LoVo (cell line): ENCODE measurements around the gene COL11A2.
A peak's percentile ranks its signal among the peaks of the same experiment; 100 is the strongest.

Experiments used
- DNase-seq: peaks from one replicate; pipeline ENCODE4 v3.0.0-alpha.2; 2016; ENCODE audit warnings: low spot score

The COL11A2 gene

GRCh38 chr6:33206027-33206863, 14.0 kb upstream of the COL11A2 start:
- DNase-seq: no peak

GRCh38 chr6:33205191-33206026, 13.1 kb upstream of the COL11A2 start:
- DNase-seq: peak; percentile 44

GRCh38 chr6:33204415-33205190, 12.3 kb upstream of the COL11A2 start, which contains the start of gene HSD17B8:
Gene HSD17B8 (plus strand): TSS chr6:33204655. CDS start chr6:33204669, 14 bp downstream.
- peak; percentile 75 for DNase-seq

GRCh38 chr6:33204165-33204414, 11.8 kb upstream of the COL11A2 start:
- DNase-seq: no peak

GRCh38 chr6:33203443-33204164, 11.3 kb upstream of the COL11A2 start:
- no peak for DNase-seq

GRCh38 chr6:33202799-33203198, 10.5 kb upstream of the COL11A2 start:
- no peak for DNase-seq

GRCh38 chr6:33201935-33202334, 9.7 kb upstream of the COL11A2 start:
- no peak for DNase-seq

- DNase-seq: no peak
Observed at GRCh38 chr6:33201147-33201545, 8.9 kb upstream of the COL11A2 start.

GRCh38 chr6:33200219-33201146, 8.2 kb upstream of the COL11A2 start, which contains the start of the genes RXRB and SLC39A7:
Gene RXRB (minus strand): TSS chr6:33200665. CDS start chr6:33200476, 189 bp downstream.
Gene SLC39A7 (plus strand): TSS chr6:33200867. CDS start chr6:33201246, 379 bp downstream.
- peak; percentile 98 for DNase-seq

GRCh38 chr6:33199687-33200218, 7.5 kb upstream of the COL11A2 start:
- DNase-seq: peak; percentile 82

- no peak for DNase-seq
Observed at GRCh38 chr6:33198853-33199436, 6.7 kb upstream of the COL11A2 start.

GRCh38 chr6:33198159-33198852, 6.0 kb upstream of the COL11A2 start:
- DNase-seq: no peak

GRCh38 chr6:33197431-33198048, 5.3 kb upstream of the COL11A2 start:
- DNase-seq: peak; percentile 44

GRCh38 chr6:33195304-33196165, 3.3 kb upstream of the COL11A2 start:
- no peak for DNase-seq

- no peak for DNase-seq
Observed at GRCh38 chr6:33194431-33194979, 2.2 kb upstream of the COL11A2 start.

GRCh38 chr6:33193619-33194018, 1.4 kb upstream of the COL11A2 start:
- DNase-seq: no peak
